HepG2 (cell line): Measurements from ENCODE around the gene SYCP2L. TPM values are rescaled to one million over a fixed set of nuclear protein-coding genes. Genes with fewer than 3 reads are reported as not detected.

Source experiments
- ATAC-seq: fragments of 200-7000 bp; cut with Tn5 transposase; 3 replicates; pipeline ENCODE4 v1.9.1; 2020; ENCODE audit warnings: mild to moderate bottlenecking, moderate library complexity
- BruUV-seq: library from RNA; stranded (reverse); fragments of 400-500 nt; replicated peaks from 2 replicates; lab custom pipeline; 2021; lab: Mats Ljungman, UMichigan
- CTCF ChIA-PET: fragments of 300-600 bp; formaldehyde crosslinking; extraction: SDS; loops from one replicate; lab custom pipeline; 2021; ENCODE audit warnings: low total read pairs, inconsistent platforms, low intra/inter-chr PET ratio; lab: Yijun Ruan, JAX
- POLR2A ChIA-PET: fragments of 350-600 bp; sonication (Branson Sonifier 250); formaldehyde crosslinking; loops from one replicate; lab custom pipeline; 2020; ENCODE audit warnings: antibody characterized with exemption, inconsistent platforms; lab: Yijun Ruan, JAX
- DNase-seq: peaks from one replicate; pipeline ENCODE4 v3.0.0-alpha.2; 2015; ENCODE audit warnings: low spot score
- FAIRE-seq: peaks from 3 replicates; lab custom pipeline; 2011; peaks lifted over from hg19 to GRCh38; lab: Jason Lieb, UNC
- H2AFZ ChIP-seq: one replicate; pipeline ENCODE4 v1.6.1; 2011; ENCODE audit warnings: low read length, inconsistent platforms
- H3K27ac ChIP-seq: fragments of 300-600 bp; 3 replicates; pipeline ENCODE4 v1.8.0; 2011; ENCODE audit warnings: mixed run types, mild to moderate bottlenecking, mixed read lengths, low read length, inconsistent platforms; ENCODE audit not compliant: insufficient read depth; ENCODE audit errors: extremely low read length
- H3K27me3 ChIP-seq, 2 experiments: fragments of 200-600 bp in 1 of 2; 2 replicates in 1 of 2; 3 replicates in 1 of 2; pipeline versions ENCODE4 v1.6.0 to v1.8.0; 2011; ENCODE audit warnings: low read length in 2 of 2, mild to moderate bottlenecking in 2 of 2, moderate library complexity in 2 of 2, inconsistent platforms in 1 of 2; ENCODE audit not compliant: insufficient read depth in 2 of 2, control insufficient read depth in 1 of 2
- H3K36me3 ChIP-seq, 2 experiments: fragments of 200-600 bp in 1 of 2; replicated peaks in 1 of 2; 2 replicates in 1 of 2; 3 replicates in 1 of 2; pipeline versions ENCODE4 v1.5.1 to v1.8.0; 2011; ENCODE audit warnings: low read length in 2 of 2, inconsistent platforms in 1 of 2; ENCODE audit not compliant: insufficient read depth in 2 of 2, control insufficient read depth in 1 of 2
- H3K4me1 ChIP-seq: 2 replicates; pipeline ENCODE4 v1.5.1; 2012; ENCODE audit warnings: low read length, inconsistent platforms; ENCODE audit not compliant: insufficient read depth
- H3K4me2 ChIP-seq: 2 replicates; pipeline ENCODE4 v1.6.0; 2011; ENCODE audit warnings: low read depth, low read length, inconsistent platforms
- H3K4me3 ChIP-seq, 3 experiments: fragments of 200-600 bp in 1 of 3; sonication (generic), shearing (Covaris generic) in 1 of 3; replicated peaks in 1 of 3; 2 replicates each; pipeline ENCODE4 v1.5.1; 2011 to 2016; ENCODE audit warnings: low read length in 3 of 3, inconsistent platforms in 2 of 3, low read depth in 2 of 3, mild to moderate bottlenecking in 2 of 3, control low read depth in 1 of 3, mixed read lengths in 1 of 3; ENCODE audit not compliant: insufficient read depth in 1 of 3
- H3K79me2 ChIP-seq: one replicate; pipeline ENCODE4 v1.6.1; 2011; ENCODE audit warnings: low read length, inconsistent platforms; ENCODE audit not compliant: insufficient read depth
- H3K9ac ChIP-seq: 2 replicates; pipeline ENCODE4 v1.6.0; 2011; ENCODE audit warnings: mild to moderate bottlenecking, low read depth, low read length, inconsistent platforms; ENCODE audit not compliant: insufficient read depth
- H3K9me3 ChIP-seq: 2 replicates; pipeline ENCODE4 v1.5.1; 2012; ENCODE audit warnings: mild to moderate bottlenecking, low read length
- H4K20me1 ChIP-seq: 2 replicates; pipeline ENCODE4 v1.6.0; 2011; ENCODE audit warnings: inconsistent platforms, mild to moderate bottlenecking, low read length, moderate library complexity; ENCODE audit not compliant: insufficient read depth
- AHDC1 ChIP-seq: sonication (generic); formaldehyde crosslinking; IDR thresholded peaks from 2 replicates; pipeline ENCODE4 v1.5.1; 2020; ENCODE audit warnings: mild to moderate bottlenecking, missing genetic modification reagents, borderline replicate concordance
- ATF4 ChIP-seq, 2 experiments: fragments of 450-650 bp in 1 of 2; sonication (generic) in 1 of 2; formaldehyde crosslinking; IDR thresholded peaks; 2 replicates each; pipeline versions ENCODE4 v1.5.0 to v1.8.0; 2020 to 2022; ENCODE audit warnings: mild to moderate bottlenecking in 1 of 2, missing genetic modification reagents in 1 of 2
- IRF9 ChIP-seq: sonication (generic); formaldehyde crosslinking; IDR thresholded peaks from 2 replicates; pipeline ENCODE4 v1.8.0; 2022; ENCODE audit warnings: missing genetic modification reagents, mild to moderate bottlenecking, borderline replicate concordance
- RELA ChIP-seq: sonication (generic); formaldehyde crosslinking; IDR thresholded peaks from 2 replicates; pipeline ENCODE4 v1.4.0; 2020; ENCODE audit warnings: missing genetic modification reagents
- RORA ChIP-seq: sonication (generic); formaldehyde crosslinking; IDR thresholded peaks from 2 replicates; pipeline ENCODE4 v1.5.0; 2020; ENCODE audit warnings: mild to moderate bottlenecking, missing genetic modification reagents, moderate library complexity
- ZFX ChIP-seq: sonication (generic); formaldehyde crosslinking; IDR thresholded peaks from 2 replicates; pipeline ENCODE4 v1.4.0; 2020; ENCODE audit warnings: mild to moderate bottlenecking, low read depth, missing genetic modification reagents, moderate library complexity
- ZNF207 ChIP-seq: fragments of 450-650 bp; IDR thresholded peaks from 2 replicates; pipeline ENCODE4 v1.6.1; 2016; ENCODE audit warnings: antibody characterized with exemption, borderline replicate concordance
- ZNF280B ChIP-seq: sonication (generic); formaldehyde crosslinking; IDR thresholded peaks from 2 replicates; pipeline ENCODE4 v1.5.0; 2020; ENCODE audit warnings: missing genetic modification reagents, mild to moderate bottlenecking, borderline replicate concordance
- ZNF329 ChIP-seq: sonication (generic); formaldehyde crosslinking; IDR thresholded peaks from 2 replicates; pipeline ENCODE4 v1.9.0; 2021; ENCODE audit warnings: low read depth, mild to moderate bottlenecking, missing genetic modification reagents
- ZNF75D ChIP-seq: sonication (generic); formaldehyde crosslinking; IDR thresholded peaks from 2 replicates; pipeline ENCODE4 v1.8.1; 2023; ENCODE audit warnings: missing genetic modification reagents, mild to moderate bottlenecking, borderline replicate concordance
- WGBS: methylation state at CpG from one replicate; pipeline ENCODE4 v1.1.6; 2017; ENCODE audit warnings: low lambda C conversion rate; 5-methylcytosine and 5-hydroxymethylcytosine counted together
- in situ Hi-C: cut with HindIII; loops from 2 replicates; pipeline ENCODE4 v1.10.0; 2017; ENCODE audit warnings: low pct_unique_long_range_greater_than_20kb; ENCODE audit not compliant: extremely low pct_ligation_motif_present
- intact Hi-C: fragments of 100-400 bp; cut with micrococcal nuclease; formaldehyde crosslinking; loops from one replicate; pipeline ENCODE4 v1.10.0; 2022; ENCODE audit not compliant: unreplicated experiment
- polyA plus RNA-seq, 8 experiments: library from polyadenylated mRNA; depleted of rRNA in 3 of 8; stranded (reverse) in 7 of 8; unstranded in 1 of 8; fragments of >200 nt; fragmentation: Illumina TruSeq in 4 of 8; extraction: Trizol in 4 of 8; gene quantifications; 2 replicates each; pipeline versions ENCODE4 v1.2.1 to v1.2.3, GENCODE V29; 2011 to 2016; ENCODE audit warnings: low read depth in 4 of 8, missing spikeins in 1 of 8, mixed read lengths in 1 of 8; ENCODE audit not compliant: insufficient read depth in 1 of 8
- total RNA-seq, 5 experiments: library from RNA; depleted of rRNA; stranded (reverse); fragments of >200 nt; fragmentation: Illumina TruSeq; extraction: Trizol; gene quantifications; 2 replicates each; pipeline ENCODE4 v1.2.3, GENCODE V29; 2016; ENCODE audit warnings: low read depth in 1 of 5

The SYCP2L gene
- total and polyA plus RNA-seq, 2 of the 13 experiments (the other 11 are each of a cell fraction or from before 2014, with no cell fraction given), result 0.22 to 0.54 TPM

- in situ Hi-C loops, result loop anchor here (5.0 to 10.0 kb wide), 3 partner anchors 116 to 626 kb away; no protein-coding TSS in a partner anchor
- Histone ChIP-seq H3K79me2 (no peaks in the 10 kb centered on the region), H2AFZ (no peak overlapping the region), H3K4me3 (peak overlapping the region in 1 of 3 experiments; percentile 29; a peak in 1 of 6 replicates), H3K4me2 (peak overlapping the region; percentile 61), H3K9ac (no peak overlapping the region; the same call in 1 of the 2 replicates), H4K20me1 (no peaks in the 10 kb centered on the region), H3K9me3 (no peaks in the 10 kb centered on the region), H3K36me3 (no peaks in the 10 kb centered on the region), H3K27ac (peak overlapping the region; percentile 11), H3K27me3 (no peaks in the 10 kb centered on the region), H3K4me1 (peaks cover 68% of the 10 kb centered on the region)
- BruUV-seq, result no TSS peak
- peak; percentile 91 for FAIRE-seq
- ChIA-PET CTCF (interaction anchor here (0.9 to 10.6 kb wide), 8 partner anchors 62 to 624 kb away, joined by 3 to 309 read pairs (median 8); partner anchors contain the start of gene ELOVL2), POLR2A (interaction anchor here (1.3 to 2.3 kb wide), 5 partner anchors 60 to 142 kb away, joined by 3 to 11 read pairs (median 9); partner anchors contain the start of gene SMIM13)
- intact Hi-C loops, result loop anchor here (1.0 to 10.0 kb wide), 4 partner anchors 118 to 624 kb away; partner anchors contain the start of gene NEDD9
- ATAC-seq, result peak; percentile 86
- peak; percentile 70 for DNase-seq
- WGBS, result 7% methylated on average over 6 of the region's 6 CpGs
- TF ChIP-seq ZNF280B (CRISPR knock-in tag), result no peak
- no peak for TF ChIP-seq AHDC1 (CRISPR knock-in tag)
- TF ChIP-seq ZNF329 (CRISPR knock-in tag), result no peak
- TF ChIP-seq ZNF207, result no peak
- no peak for TF ChIP-seq IRF9 (CRISPR knock-in tag)
- no peak for TF ChIP-seq RORA (CRISPR knock-in tag)
- no peak for TF ChIP-seq ZFX
- no peak for TF ChIP-seq ZNF75D (CRISPR knock-in tag)
- TF ChIP-seq ATF4 (CRISPR knock-in tag; IDR thresholded peaks at IDR 0.05), result no peak
- TF ChIP-seq RELA (CRISPR knock-in tag), result no peak
Measured at GRCh38 chr6:10951675-10952282, 64.9 kb downstream of the SYCP2L start.
